PC-9 (cell line): ENCODE measurements around the gene IGFBP2.

Experiments
- CTCF ChIP-seq: fragments of 200-600 bp; sonication (generic); conservative IDR thresholded peaks from 2 replicates; pipeline ENCODE4 v1.6.1; 2017; ENCODE audit warnings: mixed run types, antibody characterized with exemption, mild to moderate bottlenecking, moderate library complexity
- EZH2 ChIP-seq: fragments of 200-600 bp; sonication (generic); IDR thresholded peaks from 2 replicates; pipeline ENCODE4 v1.8.0; 2017; ENCODE audit warnings: antibody characterized with exemption, low read depth

- no peak for TF ChIP-seq EZH2
- TF ChIP-seq CTCF: no peak
Observed at GRCh38 chr2:216683846-216684245, 50.6 kb downstream of the IGFBP2 start.
